ENCODE measurements around the gene MAP3K8. TPM values are rescaled to one million over a fixed set of nuclear protein-coding genes. Genes with fewer than 3 reads are reported as not detected.

MAP3K8 gene
- total and polyA plus RNA-seq, 10 of the 15 experiments (the other 5 are each of a cell fraction or from before 2014, with no cell fraction given) = 25.5 to 115 (median 40.2) TPM

- TF ChIP-seq, protein P1, sequence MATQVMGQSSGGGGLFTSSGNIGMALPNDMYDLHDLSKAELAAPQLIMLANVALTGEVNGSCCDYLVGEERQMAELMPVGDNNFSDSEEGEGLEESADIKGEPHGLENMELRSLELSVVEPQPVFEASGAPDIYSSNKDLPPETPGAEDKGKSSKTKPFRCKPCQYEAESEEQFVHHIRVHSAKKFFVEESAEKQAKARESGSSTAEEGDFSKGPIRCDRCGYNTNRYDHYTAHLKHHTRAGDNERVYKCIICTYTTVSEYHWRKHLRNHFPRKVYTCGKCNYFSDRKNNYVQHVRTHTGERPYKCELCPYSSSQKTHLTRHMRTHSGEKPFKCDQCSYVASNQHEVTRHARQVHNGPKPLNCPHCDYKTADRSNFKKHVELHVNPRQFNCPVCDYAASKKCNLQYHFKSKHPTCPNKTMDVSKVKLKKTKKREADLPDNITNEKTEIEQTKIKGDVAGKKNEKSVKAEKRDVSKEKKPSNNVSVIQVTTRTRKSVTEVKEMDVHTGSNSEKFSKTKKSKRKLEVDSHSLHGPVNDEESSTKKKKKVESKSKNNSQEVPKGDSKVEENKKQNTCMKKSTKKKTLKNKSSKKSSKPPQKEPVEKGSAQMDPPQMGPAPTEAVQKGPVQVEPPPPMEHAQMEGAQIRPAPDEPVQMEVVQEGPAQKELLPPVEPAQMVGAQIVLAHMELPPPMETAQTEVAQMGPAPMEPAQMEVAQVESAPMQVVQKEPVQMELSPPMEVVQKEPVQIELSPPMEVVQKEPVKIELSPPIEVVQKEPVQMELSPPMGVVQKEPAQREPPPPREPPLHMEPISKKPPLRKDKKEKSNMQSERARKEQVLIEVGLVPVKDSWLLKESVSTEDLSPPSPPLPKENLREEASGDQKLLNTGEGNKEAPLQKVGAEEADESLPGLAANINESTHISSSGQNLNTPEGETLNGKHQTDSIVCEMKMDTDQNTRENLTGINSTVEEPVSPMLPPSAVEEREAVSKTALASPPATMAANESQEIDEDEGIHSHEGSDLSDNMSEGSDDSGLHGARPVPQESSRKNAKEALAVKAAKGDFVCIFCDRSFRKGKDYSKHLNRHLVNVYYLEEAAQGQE (IDR thresholded peaks at IDR 0.05; ENCODE audit: low read depth, low read length) = no peak
- TF ChIP-seq ZNF217 (IDR thresholded peaks at IDR 0.05) = no peak
Observed at GRCh38 chr10:30390207-30390606, 43.8 kb upstream of the MAP3K8 start (continued).

DNA sequence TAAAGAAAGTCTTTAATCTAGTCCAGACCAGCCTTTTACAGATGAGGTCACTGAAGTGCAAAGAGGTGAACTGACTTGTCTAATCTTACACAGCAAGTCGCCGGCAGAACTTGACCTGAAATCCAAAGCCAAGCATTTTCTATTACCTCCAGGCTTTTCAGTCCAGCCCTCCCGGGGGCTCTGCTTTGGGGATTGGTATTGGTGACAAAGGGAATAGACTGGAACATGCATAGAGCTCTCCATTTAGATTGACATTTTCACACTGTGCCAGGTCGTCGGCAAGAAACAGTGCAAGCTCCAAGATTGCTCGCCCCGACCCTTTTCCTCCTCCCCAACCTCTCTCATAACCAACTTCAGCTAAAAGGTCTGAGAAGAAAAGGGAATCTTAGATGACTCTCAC lies 42.7 kb upstream of the MAP3K8 start:
- in situ Hi-C loops (cut with MboI) (loop anchor here (5.0 kb wide), 1 partner anchor 201 kb away; no protein-coding TSS in a partner anchor), intact Hi-C loops (cut with micrococcal nuclease; ENCODE audit: unreplicated experiment) (no loop called here)
- no TSS peak for BruUV-seq (replicated peaks)
- H3K9ac ChIP-seq (ENCODE audit: control insufficient read depth, insufficient read depth, low read length) = no peak overlapping the region
- no peaks in the 10 kb centered on the region for H4K20me1 ChIP-seq (ENCODE audit: control insufficient read depth, insufficient read depth)
- no peak overlapping the region for H3K4me2 ChIP-seq (ENCODE audit: control insufficient read depth, insufficient read depth)
- no peaks in the 10 kb centered on the region for H3K36me3 ChIP-seq (ENCODE audit: control insufficient read depth in 2 of 2, insufficient read depth in 2 of 2, low read length in 1 of 2)
- 49% methylated on average over 7 of the region's 7 CpGs for WGBS (ENCODE audit: insufficient coverage, insufficient replicate concordance, low lambda C conversion rate, missing lambda C conversion rate)
- DNase-seq (ENCODE audit: low read depth, low spot score) = no peak
- no peak for FAIRE-seq
- ChIA-PET CTCF (interaction anchor here (0.9 to 9.5 kb wide), 8 partner anchors 9 to 198 kb away, joined by 4 to 221 read pairs (median 14); no protein-coding TSS in a partner anchor), SMC1A (ENCODE audit: uncharacterized antibody, unreplicated experiment) (interaction anchor here (1.3 to 6.6 kb wide), 6 partner anchors 23 to 249 kb away, joined by 3 to 68 read pairs (median 4); no protein-coding TSS in a partner anchor), POLR2A (interaction anchor here (1.5 kb wide), 1 partner anchor 200 kb away, joined by 8 read pairs; no protein-coding TSS in a partner anchor), RAD21 (ENCODE audit: unreplicated experiment) (interaction anchor here (7.2 kb wide), 1 partner anchor 200 kb away, joined by 59 read pairs; no protein-coding TSS in a partner anchor)
- no peak for ATAC-seq
- H3K79me2 ChIP-seq (ENCODE audit: control insufficient read depth, insufficient read depth, low read length) = no peaks in the 10 kb centered on the region
- no peaks in the 10 kb centered on the region for H3K9me3 ChIP-seq (replicated peaks; ENCODE audit: control insufficient read depth, insufficient read depth, low read length)
- H2AFZ ChIP-seq (ENCODE audit: control insufficient read depth, low read depth, low read length) = no peak overlapping the region
- no peak overlapping the region for H3K27ac ChIP-seq (ENCODE audit: control insufficient read depth, insufficient read depth)
- H3K4me3 ChIP-seq = no peak overlapping the region
- H3K4me1 ChIP-seq (ENCODE audit: control insufficient read depth, insufficient read depth, low read length) = no peaks in the 10 kb centered on the region
- TF ChIP-seq RAD21 (IDR thresholded peaks at IDR 0.05; ENCODE audit: insufficient read depth, low read depth, low read length) = no peak
- H3K27me3 ChIP-seq (replicated peaks in 1 of 2; ENCODE audit: control insufficient read depth in 2 of 2, insufficient read depth in 2 of 2, low read length in 1 of 2) = no peaks in the 10 kb centered on the region
